Measurements from ENCODE around the gene ETHE1.

Gene ETHE1

DNA sequence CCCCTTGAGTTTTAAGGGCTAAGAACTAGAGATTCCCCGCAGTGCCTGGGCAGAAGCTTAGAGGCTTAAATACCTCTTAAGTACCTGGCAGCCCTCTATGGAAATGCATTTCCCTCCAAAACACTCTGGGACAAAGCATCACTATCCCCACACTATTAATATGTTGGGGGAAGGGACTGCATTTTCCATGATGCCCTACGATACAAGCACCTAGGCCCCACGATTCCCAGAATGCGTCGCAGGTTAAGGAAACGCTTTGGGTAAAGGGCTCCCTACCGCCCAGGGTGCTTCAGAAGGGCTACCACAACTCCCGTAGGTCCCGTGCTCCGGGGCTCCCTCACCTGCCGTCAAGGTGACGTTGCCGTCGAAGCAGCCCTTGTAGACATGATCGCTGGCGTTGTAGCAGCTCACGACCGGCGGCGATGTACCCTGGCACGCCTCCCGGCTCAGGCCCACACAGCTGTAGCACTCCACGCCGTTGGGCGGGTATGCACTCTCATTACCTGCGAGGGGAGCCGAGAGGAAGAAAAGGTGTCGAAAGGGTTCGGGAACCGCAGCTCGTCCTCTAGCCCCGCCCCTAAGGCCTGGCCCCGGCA lies 64.1 kb downstream of the ETHE1 start:
- no peak for DNase-seq

DNA sequence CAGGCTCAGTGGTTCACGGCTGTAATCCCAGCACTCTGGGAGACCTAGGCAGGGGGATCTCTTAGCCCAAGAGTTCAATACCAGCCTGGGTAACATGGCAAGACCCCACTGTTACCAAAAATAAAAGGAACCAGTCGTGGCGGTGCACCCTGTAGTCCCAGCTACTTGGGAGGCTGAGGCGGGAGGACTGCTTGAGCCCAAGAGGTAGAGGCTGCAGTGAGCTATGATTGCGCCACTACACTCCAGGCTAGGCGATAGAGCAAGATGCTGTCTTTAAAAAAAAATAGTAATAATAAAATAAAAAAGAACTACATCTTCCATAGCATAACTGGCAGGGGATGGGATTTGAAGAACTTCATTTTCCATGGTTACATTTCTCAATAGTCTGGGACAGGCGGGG lies 64.6 kb downstream of the ETHE1 start:
- no peak for DNase-seq

DNA sequence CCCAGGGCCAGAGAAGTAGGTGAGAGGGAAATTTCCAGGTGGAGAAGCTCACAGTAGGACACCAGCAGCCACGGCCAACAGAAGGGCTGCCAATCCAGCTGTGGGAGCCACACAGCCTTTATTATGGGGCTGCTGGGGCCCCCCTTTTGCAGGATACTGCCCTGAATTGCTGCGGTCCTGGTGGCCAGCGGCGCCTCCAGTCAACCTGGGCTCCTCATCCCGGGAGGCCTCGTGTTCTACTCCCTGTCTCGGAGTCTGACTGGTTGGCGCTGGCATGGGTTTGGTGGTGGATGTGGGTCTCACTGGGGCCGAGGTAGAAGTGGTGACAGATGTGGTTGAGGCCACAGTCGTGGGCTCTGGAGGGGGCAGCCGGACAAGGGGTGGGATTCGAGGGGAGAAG lies 65.7 kb downstream of the ETHE1 start:
- no peak for DNase-seq

DNA sequence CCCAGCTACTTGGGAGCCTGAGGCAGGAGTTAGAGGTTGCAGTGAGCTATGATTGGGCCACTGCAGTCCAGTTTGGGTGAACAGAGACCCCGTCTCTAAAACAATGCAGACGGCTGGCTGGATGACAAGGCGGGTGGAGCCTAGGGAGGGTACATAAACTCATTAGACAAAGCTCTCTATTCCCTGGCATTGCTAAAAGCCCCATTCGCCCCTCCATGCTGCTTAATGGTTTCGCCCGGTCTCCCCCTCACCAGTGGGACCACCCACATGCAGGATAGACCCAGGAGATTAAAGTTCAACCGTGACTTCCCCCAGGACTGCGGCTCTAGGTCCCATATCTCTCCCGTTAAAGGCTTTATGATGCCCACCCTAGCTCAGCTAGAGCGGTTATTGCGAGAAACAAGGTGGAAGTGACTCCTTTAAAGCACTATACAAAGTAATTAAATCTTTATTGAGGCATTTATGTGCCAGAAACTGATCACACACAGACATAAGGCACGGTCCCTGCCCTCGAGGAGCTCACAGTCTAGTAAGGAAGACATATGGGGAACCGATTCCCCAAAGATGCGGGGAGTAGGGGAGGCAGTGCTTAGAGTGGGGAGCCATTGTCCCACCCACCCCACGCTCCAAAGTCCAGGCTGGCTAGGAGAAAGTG lies 66.5 kb downstream of the ETHE1 start:
- no peak for DNase-seq

DNA sequence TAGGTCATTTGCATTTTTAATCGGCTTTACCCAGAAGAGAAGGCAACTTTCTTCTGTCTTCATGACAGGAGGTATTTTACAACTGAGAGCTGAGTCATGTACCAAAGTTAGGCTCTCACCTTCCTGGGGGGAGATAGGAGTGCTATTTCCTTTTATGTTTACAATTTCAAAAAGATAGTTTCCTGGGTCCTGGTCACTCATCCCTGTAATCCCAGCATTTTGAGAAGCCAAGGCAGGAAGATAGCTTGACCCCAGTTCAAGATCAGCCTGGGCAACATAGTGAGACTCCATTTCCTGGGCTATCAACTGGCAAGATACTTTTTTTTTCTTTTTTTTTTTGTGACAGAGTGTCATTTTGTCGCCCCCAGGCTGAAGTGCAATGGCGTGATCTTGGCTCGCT lies 69.2 kb downstream of the ETHE1 start:
- DNase-seq = no peak

Measured in activated naive CD4-positive, alpha-beta T cell treated with anti-CD3 and anti-CD28 coated beads, Interleukin-2, amount 50 U/mL, for 16 hours (primary cell).